ENCODE results near the gene CCR2.
"Not testable (repeated sequence)": the region's sequence is repeated elsewhere in the genome, so short reads cannot be mapped to it uniquely, and the experiment has no call there.

The CCR2 gene

DNA sequence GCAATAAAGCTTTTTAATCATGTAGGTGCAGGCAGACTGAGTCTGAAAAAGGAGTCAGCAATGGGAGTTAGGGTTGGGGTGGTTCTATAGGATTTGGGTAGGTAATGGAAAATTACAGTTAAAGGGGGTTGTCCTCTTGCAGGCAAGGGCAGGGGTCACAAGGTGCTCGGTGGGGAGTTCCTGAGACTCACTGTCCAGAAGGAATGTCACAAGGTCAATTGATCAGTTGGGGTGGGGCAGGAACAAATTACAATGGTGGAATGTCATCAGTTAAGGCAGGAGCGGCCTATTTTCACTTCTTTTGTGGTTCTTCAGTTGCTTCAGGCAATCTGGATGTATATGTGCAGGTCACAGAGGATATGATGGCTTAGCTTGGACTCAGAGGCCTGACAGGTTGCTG is 39.1 kb downstream of the CCR2 start:
- Histone ChIP-seq H3K27me3 (ENCODE audit: insufficient read depth, low read length) (no peaks in the 10 kb centered on the region), H3K4me1 (ENCODE audit: insufficient read depth, low read length) (no peaks in the 10 kb centered on the region), H3K4me3 (ENCODE audit: low read length) (no peak overlapping the region), H2AFZ (ENCODE audit: low read depth, low read length) (no peak overlapping the region), H3K9me3 (ENCODE audit: low read length) (no peaks in the 10 kb centered on the region), H3K36me3 (ENCODE audit: insufficient read depth, low read length) (no peaks in the 10 kb centered on the region)

DNA sequence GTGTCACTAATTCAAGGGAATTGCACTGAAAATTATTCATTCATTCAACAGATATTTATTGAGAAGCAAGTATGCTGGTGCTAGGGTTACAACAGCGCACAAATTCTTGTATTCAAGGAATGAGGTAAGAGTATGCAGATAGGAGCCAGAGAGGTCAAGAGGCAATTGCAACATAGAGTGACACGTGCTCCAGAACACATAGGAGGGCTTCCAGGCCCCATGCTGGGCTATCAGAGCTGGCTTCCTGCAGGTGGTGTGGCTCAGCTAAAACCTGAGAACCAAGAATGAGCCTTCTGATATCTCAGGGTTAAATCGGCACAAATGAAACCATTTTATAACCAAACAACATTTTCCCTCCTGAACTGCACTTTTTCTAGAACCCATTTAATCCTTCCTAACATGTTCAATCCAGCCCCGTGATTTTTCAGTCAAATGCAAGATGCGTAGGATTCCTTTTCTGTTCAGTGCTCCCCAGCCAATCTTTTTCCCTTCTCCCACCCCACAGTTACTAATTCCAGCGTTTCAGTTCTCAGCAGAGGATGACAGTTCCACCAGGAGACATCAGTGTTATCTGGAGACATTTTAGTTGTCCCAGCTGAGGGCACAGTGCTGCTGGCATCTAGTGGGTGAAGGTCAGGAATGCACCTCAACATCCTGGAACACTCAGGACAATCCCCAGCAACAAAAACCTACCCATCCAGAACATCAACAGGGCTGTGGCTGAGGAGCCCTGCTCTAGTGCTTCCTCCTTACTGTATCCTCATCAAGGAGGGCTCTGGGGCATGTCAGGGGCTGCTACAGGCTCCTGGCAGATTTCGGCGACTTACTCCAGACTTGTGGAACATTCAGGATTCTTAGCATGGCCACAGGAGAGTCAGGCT is 39.9 kb downstream of the CCR2 start:
- Histone ChIP-seq H2AFZ (ENCODE audit: low read depth, low read length) (no peak overlapping the region), H3K4me1 (ENCODE audit: insufficient read depth, low read length) (no peaks in the 10 kb centered on the region), H3K36me3 (ENCODE audit: insufficient read depth, low read length) (no peaks in the 10 kb centered on the region), H3K4me3 (ENCODE audit: low read length) (no peak overlapping the region), H3K27me3 (ENCODE audit: insufficient read depth, low read length) (no peaks in the 10 kb centered on the region), H3K9me3 (ENCODE audit: low read length) (no peaks in the 10 kb centered on the region)

DNA sequence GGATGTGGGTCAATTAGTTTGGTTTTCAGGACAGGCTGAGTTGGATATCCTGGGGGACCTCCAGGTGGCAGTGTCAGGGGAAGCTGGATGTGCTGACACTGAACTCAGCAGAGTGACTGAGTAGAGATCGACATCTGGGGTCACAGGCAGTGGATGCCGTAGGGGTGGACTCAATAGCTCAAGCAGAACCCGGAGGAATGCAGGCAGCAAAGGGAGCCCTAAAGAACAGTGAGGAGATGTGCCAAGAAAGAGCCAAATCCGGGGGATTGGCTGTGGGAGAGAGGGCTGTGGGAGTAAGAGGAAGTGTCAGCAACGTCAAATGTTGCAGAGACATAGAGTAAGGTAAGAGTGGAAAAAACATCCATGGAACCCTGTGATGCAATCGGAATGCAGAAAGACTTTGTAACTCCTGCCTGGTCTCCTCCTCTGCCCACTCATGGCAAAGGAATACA is 41.3 kb downstream of the CCR2 start:
- H3K36me3 ChIP-seq (ENCODE audit: insufficient read depth, low read length): no peaks in the 10 kb centered on the region
- no peaks in the 10 kb centered on the region for H3K4me1 ChIP-seq (ENCODE audit: insufficient read depth, low read length)
- no peaks in the 10 kb centered on the region for H3K9me3 ChIP-seq (ENCODE audit: low read length)
- no peak overlapping the region for H2AFZ ChIP-seq (ENCODE audit: low read depth, low read length)
- H3K27me3 ChIP-seq (ENCODE audit: insufficient read depth, low read length): no peaks in the 10 kb centered on the region
- no peak overlapping the region for H3K4me3 ChIP-seq (ENCODE audit: low read length)

- no peaks in the 10 kb centered on the region for H3K9me3 ChIP-seq (ENCODE audit: low read length)
- H3K4me3 ChIP-seq (ENCODE audit: low read length): no peak overlapping the region
- no peaks in the 10 kb centered on the region for H3K4me1 ChIP-seq (ENCODE audit: insufficient read depth, low read length)
- no peaks in the 10 kb centered on the region for H3K27me3 ChIP-seq (ENCODE audit: insufficient read depth, low read length)
- no peaks in the 10 kb centered on the region for H3K36me3 ChIP-seq (ENCODE audit: insufficient read depth, low read length)
- H2AFZ ChIP-seq (ENCODE audit: low read depth, low read length): no peak overlapping the region
These were observed 42.0 kb downstream of the CCR2 start for GRCh38 chr3:46395766-46396530.

DNA sequence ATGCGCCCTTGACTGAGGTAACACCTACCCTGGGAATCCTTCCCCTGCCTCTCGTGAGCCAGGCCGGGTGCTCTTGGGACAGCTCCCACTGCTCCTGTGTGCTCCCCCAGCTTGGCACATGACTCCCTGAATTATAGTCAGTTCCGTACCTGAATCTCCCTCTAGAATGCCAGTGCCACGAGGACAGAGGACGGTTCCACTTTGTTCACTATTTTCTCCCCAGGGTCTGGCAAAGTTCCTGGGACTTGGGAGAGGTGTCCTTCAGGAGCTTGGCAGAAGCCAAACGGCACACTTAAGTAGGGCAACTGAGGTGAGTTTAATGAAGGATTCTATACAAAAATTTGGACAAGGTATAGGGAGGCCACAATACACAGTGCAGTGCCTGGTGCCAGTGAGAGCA is 43.2 kb downstream of the CCR2 start:
- Histone ChIP-seq H3K27me3 (ENCODE audit: insufficient read depth, low read length) (no peaks in the 10 kb centered on the region), H3K4me3 (ENCODE audit: low read length) (no peak overlapping the region), H3K36me3 (ENCODE audit: insufficient read depth, low read length) (no peaks in the 10 kb centered on the region), H3K4me1 (ENCODE audit: insufficient read depth, low read length) (no peaks in the 10 kb centered on the region), H3K9me3 (ENCODE audit: low read length) (no peaks in the 10 kb centered on the region), H2AFZ (ENCODE audit: low read depth, low read length) (no peak overlapping the region)

DNA sequence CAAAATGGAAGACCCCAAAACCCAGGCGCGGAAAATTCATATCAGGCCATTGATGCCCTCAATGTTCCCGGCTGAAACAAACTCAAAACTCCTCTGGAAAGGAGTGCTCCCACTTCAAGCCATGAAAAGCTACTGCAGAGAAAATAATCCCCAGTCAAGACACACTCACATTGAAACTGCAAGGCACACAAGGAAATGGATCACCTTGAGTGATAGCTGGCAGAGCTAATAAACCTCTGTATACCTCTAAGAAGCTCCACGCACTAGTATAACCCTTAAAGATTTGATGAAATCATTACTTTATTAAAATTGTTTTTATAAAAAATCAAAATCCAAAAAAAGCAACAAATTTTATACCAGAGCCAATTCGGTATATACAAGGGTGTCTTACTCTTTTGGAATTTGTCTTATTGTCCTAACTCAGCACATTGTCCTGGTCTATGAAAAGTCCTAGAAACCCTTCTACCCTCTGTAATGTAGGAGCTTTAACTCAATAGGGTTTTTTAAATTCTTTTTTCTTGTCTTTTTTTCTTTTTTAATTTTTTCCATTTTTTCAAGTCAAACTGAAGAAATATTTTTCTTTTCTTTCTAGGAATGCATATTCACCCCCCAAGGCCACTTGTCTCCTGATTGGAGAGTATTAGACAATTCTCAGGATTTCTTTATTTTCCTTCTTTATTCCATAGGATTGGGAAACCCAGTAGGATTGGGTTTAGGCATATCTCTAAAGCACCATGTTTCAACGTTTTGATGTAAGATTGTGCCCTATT is 44.5 kb downstream of the CCR2 start:
- Histone ChIP-seq H3K27me3 (ENCODE audit: insufficient read depth, low read length) (no peaks in the 10 kb centered on the region), H3K9me3 (ENCODE audit: low read length) (no peaks in the 10 kb centered on the region), H3K4me1 (ENCODE audit: insufficient read depth, low read length) (no peaks in the 10 kb centered on the region), H3K36me3 (ENCODE audit: insufficient read depth, low read length) (no peaks in the 10 kb centered on the region), H2AFZ (ENCODE audit: low read depth, low read length) (no peak overlapping the region), H3K4me3 (ENCODE audit: low read length) (no peak overlapping the region)

GRCh38 chr3:46399098-46399497 is 45.2 kb downstream of the CCR2 start:
- Histone ChIP-seq H3K4me1 (ENCODE audit: insufficient read depth, low read length) (no peaks in the 10 kb centered on the region), H3K27me3 (ENCODE audit: insufficient read depth, low read length) (no peaks in the 10 kb centered on the region), H2AFZ (ENCODE audit: low read depth, low read length) (no peak overlapping the region), H3K4me3 (ENCODE audit: low read length) (no peak overlapping the region), H3K36me3 (ENCODE audit: insufficient read depth, low read length) (no peaks in the 10 kb centered on the region), H3K9me3 (ENCODE audit: low read length) (no peaks in the 10 kb centered on the region)

GRCh38 chr3:46399557-46399956 is 45.6 kb downstream of the CCR2 start:
- Histone ChIP-seq H3K4me3 (ENCODE audit: low read length) (no peak overlapping the region), H3K4me1 (ENCODE audit: insufficient read depth, low read length) (no peaks in the 10 kb centered on the region), H3K36me3 (ENCODE audit: insufficient read depth, low read length) (no peaks in the 10 kb centered on the region), H3K27me3 (ENCODE audit: insufficient read depth, low read length) (no peaks in the 10 kb centered on the region), H2AFZ (ENCODE audit: low read depth, low read length) (no peak overlapping the region), H3K9me3 (ENCODE audit: low read length) (no peaks in the 10 kb centered on the region)

- Histone ChIP-seq H3K4me3 (ENCODE audit: low read length) (no peak overlapping the region), H3K4me1 (ENCODE audit: insufficient read depth, low read length) (no peaks in the 10 kb centered on the region), H3K27me3 (ENCODE audit: insufficient read depth, low read length) (no peaks in the 10 kb centered on the region), H2AFZ (ENCODE audit: low read depth, low read length) (no peak overlapping the region), H3K36me3 (ENCODE audit: insufficient read depth, low read length) (no peaks in the 10 kb centered on the region), H3K9me3 (ENCODE audit: low read length) (no peaks in the 10 kb centered on the region)
These were observed 46.3 kb downstream of the CCR2 start for GRCh38 chr3:46400000-46400734.

- Histone ChIP-seq H3K9me3 (ENCODE audit: low read length) (no peaks in the 10 kb centered on the region), H3K4me3 (ENCODE audit: low read length) (no peak overlapping the region), H3K36me3 (ENCODE audit: insufficient read depth, low read length) (no peaks in the 10 kb centered on the region), H3K27me3 (ENCODE audit: insufficient read depth, low read length) (no peaks in the 10 kb centered on the region), H3K4me1 (ENCODE audit: insufficient read depth, low read length) (no peaks in the 10 kb centered on the region), H2AFZ (ENCODE audit: low read depth, low read length) (no peak overlapping the region)
These were observed 46.9 kb downstream of the CCR2 start for GRCh38 chr3:46400846-46401245.

DNA sequence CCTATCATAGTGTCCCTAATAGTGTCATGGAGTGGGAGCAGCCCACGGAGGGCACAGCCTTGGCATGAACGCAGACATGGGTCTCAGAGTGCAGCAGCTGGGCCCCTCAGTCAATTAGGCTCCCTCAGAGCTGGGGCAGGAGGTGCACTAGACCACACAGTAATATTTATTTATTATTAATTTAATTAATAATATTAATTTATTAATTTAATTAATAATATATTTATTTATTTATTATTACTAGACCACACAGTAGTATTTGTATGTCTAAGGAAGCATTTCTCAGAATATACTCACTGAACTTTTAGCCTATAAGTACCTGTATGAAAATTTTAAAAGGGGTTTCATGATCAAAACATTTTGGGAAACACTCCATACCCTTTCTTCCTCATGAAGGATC is 47.7 kb downstream of the CCR2 start:
- Histone ChIP-seq H3K36me3 (ENCODE audit: insufficient read depth, low read length) (no peaks in the 10 kb centered on the region), H3K27me3 (ENCODE audit: insufficient read depth, low read length) (no peaks in the 10 kb centered on the region), H3K4me3 (ENCODE audit: low read length) (no peak overlapping the region), H2AFZ (ENCODE audit: low read depth, low read length) (no peak overlapping the region), H3K9me3 (ENCODE audit: low read length) (no peaks in the 10 kb centered on the region), H3K4me1 (ENCODE audit: insufficient read depth, low read length) (no peaks in the 10 kb centered on the region)

- H3K9me3 ChIP-seq (ENCODE audit: low read length); H3K36me3 ChIP-seq (ENCODE audit: insufficient read depth, low read length); H3K4me3 ChIP-seq (ENCODE audit: low read length); H2AFZ ChIP-seq (ENCODE audit: low read depth, low read length); H3K4me1 ChIP-seq (ENCODE audit: insufficient read depth, low read length); H3K27me3 ChIP-seq (ENCODE audit: insufficient read depth, low read length): not testable (repeated sequence)
These were observed 49.0 kb downstream of the CCR2 start for GRCh38 chr3:46402902-46403301.
